D341Med (cell line): ENCODE data around the gene TBC1D5.
"Not testable (repeated sequence)": the region's sequence is repeated elsewhere in the genome, so short reads cannot be mapped to it uniquely, and the experiment has no call there.

ENCODE experiments used
- DNase-seq: peaks from one replicate; pipeline ENCODE4 v3.0.0; 2012; ENCODE audit warnings: low spot score

TBC1D5 gene

DNA sequence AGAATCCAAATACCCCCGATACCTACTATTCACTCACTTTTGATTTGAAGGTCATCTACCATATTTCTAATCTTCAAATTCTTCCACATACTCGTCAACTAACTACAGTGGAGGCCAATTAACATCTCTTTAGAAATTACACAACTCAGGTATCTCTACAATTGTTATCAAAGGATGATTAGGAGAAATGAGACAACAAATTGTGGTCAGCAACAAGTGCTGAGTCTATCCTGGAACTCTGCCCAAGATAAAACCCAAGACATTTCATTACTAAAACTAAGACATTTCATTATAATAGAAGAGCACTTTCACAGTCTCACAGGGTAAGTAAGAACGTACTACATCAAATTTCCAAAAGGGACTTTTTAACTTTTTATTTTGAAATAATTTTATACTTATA lies 100.0 kb downstream of the TBC1D5 start:
- DNase-seq: no peak

DNA sequence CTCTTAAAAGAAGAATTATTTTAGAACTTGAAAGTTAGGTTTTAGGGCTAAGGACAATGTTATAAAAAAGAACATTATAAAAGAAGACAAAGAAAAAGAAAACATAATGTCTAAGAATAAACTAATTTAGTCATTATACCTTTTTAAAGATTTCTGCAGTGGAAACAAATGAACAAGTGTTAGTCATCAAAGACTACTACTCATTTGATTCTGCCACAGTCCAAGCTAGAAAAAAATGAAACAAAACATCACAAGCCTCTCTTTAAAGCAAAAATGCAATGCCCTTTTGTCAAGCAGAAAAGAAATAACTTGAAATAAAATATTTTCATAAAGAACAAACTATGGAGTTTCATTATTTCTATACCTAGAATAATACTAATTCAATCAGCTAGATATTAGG lies 102.0 kb downstream of the TBC1D5 start:
- DNase-seq: no peak

DNA sequence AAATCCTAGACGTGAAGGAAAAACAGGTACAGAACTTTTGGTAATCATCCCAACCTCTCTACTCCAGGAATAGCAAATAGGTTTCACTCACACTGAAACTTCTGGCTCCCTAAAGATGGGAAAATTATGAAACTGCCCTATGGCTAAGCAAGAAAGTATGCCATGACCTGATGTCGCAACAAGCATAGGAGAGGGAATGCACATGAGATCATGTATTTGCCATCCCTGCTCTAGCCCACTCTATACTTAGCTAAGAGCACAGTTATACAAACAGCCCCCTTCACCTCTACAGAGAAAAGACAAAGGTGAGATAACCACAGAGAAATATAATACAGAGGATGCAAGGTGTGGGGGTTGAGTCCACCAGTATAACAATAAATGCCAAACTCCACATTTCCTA lies 102.7 kb downstream of the TBC1D5 start:
- no peak for DNase-seq

DNA sequence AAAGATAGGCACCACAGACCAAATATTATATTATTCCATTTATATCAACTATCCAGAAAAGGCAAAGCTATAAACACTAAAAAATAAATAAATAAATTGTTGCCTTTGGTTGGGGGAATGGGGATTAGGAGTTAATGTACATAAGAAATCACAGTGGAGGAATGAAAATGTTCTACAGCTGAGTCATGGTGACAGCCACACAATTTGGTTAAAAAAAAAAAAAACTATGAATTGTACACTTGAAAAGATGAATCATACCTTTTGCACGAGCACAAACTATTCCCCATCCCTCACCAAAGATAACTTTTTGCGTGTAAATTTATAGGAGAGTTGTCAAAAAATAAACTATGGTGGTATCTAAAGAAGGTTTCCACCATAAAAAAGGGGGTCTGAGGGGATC lies 103.2 kb downstream of the TBC1D5 start:
- no peak for DNase-seq

DNA sequence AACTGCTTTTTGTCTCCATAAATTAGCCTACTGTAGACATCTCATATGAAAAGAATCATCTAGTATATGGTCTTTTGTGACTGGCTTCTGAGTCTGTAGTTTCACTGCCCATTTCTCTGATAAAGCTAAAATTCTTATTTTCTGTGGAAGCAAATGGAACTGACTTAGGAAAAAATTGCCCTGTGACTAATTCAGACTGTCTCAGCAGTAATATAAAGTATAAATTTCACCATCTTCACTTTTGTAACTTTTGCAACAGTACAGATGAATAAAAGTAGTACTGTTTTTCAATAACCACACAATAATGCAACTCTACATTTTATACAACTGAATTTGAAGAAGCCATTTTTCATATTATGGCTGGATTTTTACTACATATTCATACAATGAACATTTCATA lies 104.1 kb downstream of the TBC1D5 start:
- DNase-seq: no peak

DNA sequence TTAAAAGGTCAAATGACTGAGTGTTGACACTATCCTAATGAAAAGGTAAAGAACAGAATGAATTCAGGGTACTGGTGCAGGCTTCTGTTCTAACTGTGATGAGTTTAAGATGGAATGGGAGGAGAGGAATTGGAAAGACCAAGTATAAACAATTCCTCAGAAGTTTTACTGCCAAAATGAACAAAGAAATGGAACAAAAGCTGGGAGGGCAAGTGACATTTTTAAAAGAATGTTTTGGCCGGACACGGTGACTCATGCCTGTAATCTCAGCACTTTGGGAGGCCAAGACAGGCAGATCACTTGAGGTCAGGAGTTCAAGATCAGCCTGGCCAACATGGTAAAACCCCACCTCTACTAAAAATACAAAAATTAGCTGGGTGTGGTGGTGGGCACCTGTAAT lies 106.8 kb downstream of the TBC1D5 start:
- not testable (repeated sequence) for DNase-seq

DNA sequence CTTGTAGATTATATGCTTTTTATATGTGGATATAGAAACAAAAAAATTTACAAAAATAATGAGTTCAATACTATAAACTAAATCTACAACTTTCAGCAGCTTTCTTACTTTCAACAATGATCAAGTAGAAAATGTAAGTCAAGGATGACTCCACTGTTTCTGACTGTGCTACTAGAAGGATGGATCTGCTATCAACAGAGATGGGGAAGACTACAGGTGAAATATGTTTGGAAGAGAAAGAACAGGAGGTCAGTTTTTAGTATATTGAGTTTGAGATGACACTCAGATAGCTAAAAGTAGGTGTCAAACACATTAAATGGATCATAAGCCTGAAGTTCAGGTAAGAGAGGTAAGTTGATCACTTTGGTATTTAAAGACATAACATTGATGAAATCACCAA lies 107.5 kb downstream of the TBC1D5 start:
- no peak for DNase-seq

DNA sequence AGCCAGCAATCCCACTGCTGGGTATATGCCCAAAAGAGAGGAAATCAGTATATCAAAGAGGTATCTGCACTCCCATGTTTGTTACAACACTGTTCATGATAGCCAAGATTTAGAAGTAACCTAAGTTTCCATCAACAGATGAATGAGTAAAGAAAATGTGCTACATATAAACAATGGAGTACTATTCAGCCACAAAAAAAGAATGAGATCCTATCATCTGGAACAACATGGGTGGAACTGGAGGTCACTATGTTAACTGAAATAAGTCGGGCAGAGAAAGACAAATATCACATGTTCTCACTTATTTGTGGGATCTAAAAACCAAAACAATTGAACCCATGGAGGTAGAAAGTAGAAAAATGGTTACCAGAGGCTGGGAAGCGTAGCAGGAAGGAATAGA lies 108.2 kb downstream of the TBC1D5 start:
- DNase-seq: no peak

DNA sequence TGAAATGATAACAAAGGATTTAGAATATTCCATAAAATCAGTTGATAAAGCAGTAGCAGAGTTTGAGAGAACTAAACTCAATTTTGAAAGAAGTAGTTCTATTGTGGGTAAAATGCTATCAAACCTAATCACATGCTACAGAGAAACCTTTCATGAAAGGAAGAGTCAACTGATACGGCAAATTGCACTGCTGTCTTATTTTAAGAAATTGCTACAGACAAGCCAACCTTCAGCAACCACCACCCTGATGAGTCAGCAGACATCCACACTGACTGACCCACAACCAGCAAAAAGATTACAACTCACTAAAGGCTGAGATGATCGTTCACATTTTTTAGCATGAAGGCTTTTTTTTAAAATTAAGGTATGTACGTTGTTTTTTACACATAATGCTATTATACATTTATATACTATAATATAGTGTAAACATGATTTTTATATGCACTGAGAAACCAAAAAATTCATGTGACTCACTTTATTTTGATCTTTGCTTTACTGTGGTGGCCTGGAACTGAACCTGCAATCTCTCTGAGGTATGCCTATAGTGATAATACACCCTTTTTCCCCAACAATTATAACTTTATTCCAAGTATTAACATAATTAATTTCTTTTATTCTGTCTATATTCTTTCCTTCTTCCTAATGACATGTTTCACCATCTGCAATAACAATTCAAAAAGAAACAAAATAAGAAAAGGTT lies 109.9 kb downstream of the TBC1D5 start:
- no peak for DNase-seq

DNA sequence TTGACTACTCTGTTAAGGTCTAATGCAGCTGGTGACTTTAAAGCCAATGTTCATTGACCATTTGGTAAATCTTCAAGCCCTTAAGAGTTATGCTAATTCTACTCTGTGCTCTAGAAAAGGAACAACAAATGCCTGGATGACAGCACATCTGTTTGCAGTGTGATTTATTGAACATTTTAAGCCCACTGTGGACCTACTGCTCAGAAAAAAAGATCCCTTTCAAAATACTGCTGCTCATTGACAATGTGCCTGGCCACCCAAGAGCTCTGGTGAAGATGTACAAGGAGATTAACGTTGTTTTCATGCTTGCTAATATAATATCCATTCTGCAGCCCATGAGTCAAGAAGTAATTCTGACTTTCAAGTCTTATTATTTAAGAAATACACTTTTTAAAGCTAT lies 110.8 kb downstream of the TBC1D5 start:
- no peak for DNase-seq

DNA sequence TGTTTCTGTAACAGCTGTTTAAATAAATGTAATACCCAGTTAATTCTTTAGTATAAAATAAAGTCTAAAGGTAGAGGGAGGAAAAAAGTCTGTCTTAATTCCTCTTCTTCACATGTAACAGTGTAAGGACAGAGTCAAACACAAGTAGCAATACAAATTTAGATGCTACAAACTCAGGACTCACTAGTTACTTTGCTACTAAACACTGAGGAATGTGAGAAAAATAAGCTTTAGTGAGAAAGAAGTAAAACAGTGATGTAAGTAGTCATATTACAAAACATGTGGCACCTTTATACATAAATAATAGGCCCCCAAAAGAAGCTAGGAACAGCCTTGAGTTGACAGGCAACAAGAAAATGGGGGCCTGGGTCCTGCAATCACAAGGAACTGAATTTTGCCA lies 113.0 kb downstream of the TBC1D5 start:
- no peak for DNase-seq

DNA sequence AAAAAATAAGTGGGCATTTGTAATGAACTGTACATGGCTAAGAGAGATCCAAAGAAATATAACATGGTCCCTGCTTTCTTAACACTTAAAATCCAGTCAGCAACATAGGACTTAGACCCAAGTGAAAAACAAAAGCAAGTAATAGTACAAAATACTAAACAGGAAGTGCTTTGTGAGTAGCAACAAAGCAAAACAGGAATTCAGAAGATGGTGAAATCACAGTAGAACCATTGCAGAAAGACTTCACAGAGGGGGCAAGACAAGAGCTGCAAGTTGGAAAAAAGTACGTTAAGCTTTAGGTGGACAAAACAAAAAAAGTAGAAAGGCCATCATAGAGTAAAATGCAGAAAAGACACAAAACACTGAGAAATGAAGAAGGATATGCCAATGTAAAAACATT lies 116.0 kb downstream of the TBC1D5 start:
- no peak for DNase-seq

DNA sequence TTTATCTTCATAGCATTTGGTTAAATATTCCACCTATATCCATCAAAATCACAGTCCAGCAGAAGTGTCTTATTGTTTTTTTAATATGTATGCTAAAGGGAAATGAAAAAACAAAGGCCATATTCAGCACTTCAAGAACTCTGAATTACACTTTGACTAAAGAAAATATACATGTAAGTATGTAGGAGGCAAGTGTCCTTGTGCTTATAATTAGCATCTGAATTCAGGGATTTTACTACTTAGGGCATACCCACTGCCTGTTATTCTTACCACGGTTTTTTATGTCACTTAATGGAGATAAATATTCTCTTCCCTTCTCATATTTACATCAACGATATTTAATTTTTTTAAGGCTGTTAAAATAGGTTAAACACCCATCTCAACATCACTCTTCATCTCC lies 117.3 kb downstream of the TBC1D5 start:
- no peak for DNase-seq

DNA sequence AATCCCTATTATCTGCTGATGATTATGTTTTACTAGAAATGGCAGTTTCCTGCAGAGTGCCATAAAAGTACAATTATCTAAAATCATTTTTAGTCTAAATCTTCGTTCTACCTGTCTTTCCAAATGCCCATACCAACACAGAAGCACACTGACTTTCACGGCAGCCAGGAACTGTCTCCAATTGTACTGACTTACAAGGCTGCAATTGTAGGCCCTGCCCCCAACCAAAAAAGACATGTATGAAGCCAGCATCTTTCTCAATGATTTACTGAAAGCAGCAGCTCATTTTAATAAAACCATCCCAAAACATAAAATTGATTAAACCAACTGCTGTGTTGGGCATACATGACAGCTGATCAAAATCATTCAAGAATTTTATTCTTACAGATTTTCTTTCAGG lies 119.0 kb downstream of the TBC1D5 start:
- DNase-seq: no peak

DNA sequence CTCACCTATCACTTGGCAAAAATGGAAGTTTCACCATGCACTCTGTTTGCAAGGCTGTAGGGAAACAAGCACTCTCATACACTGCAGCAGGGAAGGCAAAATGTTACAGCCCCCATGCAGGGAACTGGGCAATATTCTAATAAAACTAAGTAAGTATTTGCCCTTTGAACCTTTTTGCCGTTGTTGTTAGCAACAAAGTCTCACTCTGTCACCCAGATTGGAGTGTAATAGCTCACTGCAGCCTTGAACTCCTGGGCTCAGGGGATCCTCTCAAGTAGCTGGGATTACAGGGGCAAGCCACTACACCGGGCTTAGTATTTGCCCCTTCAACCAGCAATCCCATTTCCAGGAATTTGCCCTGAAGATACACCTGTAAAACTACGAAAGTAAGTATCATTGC lies 122.5 kb downstream of the TBC1D5 start:
- DNase-seq: no peak

DNA sequence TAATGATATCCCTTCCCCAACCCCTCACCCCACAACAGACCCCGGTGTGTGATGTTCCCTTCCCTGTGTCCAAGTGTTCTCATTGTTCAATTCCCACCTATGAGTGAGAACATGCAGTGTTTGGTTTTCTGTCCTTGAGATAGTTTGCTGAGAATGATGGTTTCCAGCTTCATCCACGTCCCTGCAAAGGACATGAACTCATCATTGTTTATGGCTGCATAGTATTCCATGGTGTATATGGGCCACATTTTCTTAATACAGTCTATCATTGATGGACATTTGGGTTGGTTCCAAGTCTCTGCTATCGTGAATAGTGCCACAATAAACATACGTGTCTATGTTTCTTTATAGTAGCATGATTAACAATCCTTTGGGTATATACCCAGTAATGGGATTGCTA lies 129.4 kb downstream of the TBC1D5 start:
- not testable (repeated sequence) for DNase-seq

DNA sequence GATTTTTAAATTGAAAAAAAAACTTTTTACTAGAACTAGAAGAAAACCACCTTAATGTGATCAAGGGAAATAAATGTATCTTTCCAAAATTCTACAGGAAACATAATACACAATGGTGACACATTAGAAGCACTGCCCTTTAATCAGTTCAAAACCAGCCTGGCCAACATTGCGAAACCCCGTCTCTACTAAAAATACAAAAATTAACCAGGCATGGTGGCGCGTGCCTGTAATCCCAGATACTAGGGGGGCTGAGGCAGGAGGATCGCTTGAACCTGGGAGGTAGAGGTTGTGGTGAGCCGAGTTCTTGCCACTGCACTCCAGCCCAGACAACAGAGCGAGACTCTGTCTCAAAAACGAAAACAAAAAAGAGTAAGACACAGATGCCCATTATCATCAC lies 134.5 kb downstream of the TBC1D5 start:
- no peak for DNase-seq

DNA sequence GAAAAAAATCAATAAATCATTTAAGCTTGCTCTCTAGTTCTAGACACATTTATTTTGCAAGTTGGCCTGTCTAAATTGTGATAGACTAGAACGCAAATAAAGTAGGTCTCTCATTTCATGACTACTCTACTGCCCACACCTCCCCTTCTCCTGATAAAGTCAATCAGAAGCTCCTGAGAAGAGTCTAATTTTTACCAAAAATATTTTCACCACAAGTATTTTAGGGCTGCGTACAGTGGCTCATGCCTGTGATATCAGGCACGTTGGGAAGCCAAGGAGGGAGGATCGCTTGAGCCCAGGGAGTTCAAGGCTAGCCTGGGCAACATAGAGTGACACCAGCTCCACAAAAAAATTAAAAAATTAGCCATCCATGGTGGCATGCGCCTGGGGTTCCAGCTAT lies 136.5 kb downstream of the TBC1D5 start:
- DNase-seq: no peak

DNA sequence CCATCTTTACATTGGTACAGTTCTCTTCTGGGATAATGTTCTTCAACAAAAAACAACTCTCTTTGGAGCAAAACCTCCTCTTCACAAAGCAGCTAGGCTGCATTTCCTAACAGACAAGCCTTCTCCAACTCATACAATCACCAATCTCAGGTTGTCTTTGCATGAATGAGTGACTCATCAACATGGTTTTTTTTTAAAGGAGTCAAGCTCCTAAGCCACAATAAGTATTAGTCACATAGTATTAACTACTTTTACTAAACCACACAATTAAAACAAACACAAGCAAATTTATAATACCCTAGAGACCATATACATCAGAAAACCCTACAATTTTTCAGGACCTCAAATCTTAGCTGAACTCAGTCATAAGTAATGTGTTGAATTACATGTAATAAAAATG lies 137.4 kb downstream of the TBC1D5 start:
- no peak for DNase-seq

DNA sequence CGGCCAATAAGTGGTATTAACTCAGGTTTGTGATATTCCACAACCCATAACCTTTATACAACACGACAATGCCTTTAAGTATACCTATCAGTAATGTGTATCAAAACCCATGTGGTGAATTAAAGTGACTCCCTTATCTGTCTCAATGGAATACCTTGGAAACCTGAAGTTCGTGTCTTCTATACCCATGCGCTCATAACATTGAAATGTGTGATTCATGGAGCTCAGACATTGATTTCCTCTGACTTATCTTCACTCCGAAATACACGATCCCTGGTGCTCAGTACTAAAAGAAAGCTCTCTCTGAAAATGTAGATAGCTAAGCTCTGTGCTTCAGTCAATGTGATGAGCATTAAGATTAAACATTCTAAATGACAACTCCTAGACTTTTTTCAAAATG lies 140.3 kb downstream of the TBC1D5 start:
- no peak for DNase-seq

DNA sequence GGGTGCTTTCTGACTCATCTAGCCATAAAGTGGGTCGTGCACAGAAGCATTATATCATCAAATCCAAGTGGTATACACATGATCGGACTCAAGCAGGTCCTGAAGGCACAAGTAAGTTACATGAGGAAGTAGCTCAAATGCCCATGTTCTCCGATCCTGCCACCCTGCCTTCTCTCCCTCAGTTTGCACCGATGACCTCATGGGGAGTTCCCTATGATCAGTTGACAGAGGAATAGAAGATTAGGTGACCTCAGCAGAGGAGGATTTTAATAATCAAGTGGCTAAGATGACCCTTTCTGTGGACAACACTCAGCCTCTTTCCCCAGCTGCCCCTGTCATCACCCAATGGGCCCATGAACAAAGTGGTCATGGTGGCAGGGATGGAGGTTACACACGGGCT lies 149.5 kb downstream of the TBC1D5 start:
- no peak for DNase-seq

DNA sequence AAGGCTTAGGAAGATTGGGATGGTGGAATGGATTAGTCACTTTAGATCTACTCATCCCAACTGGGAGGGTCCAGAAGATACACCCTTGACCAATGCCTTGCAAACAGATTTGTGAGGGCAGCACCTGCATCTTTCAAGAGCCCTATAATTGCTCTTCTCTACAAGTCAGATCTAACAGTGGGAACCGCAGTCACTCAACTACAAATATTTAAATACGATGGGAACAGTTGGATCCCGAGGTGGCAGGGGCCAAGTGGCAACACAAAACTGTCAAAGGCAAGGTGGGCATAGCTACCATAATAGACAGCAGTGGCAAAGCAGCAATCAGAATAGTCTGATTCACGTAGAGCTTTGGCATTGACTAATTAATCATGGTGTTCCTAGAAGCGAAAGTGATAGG lies 152.0 kb downstream of the TBC1D5 start:
- DNase-seq: no peak

DNA sequence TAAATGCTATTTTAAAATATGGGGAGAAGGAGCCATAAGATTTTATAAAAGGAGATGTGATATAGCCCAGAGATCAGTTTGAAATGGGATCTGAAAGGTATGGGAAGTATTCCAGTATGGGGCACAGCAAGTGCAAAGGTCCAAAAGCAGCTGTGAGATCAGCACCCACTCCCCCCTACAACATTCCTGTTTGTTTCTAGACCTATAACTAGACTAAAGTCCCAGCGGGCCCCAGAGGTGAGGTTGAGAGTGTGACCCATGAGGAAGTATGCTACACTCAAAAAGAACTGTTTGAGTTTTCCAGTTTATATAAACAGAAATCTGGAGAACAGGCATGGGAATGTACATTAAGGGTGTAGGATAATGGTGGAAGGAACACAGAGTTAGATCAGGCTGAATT lies 152.5 kb downstream of the TBC1D5 start:
- DNase-seq: no peak

DNA sequence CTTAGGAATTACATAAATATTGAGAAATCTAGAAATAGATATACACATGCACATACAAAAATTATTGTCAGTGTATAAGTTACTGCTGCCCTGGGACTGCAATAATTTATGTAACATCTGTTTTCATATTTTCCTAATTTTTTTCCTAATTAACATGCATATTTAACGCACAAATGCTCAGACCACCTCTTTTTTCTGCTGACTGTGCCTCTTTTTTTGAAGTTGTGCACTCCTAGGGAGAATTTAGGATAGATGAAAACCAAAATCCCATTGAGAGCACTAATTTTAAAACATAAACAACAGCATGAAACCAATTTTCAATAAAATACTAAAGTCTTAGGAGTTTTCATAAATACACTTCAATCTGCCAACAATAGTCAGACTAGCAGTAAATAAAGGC lies 154.0 kb downstream of the TBC1D5 start:
- no peak for DNase-seq
